Tongue (tissue), 2 donors: Measurements from ENCODE around the gene CFAP161. TPM values are rescaled to one million over a fixed set of nuclear protein-coding genes. Genes with fewer than 3 reads are reported as not detected.

Experiments
- DNase-seq: peaks from one replicate; pipeline ENCODE4 v3.0.0-alpha.2; 2015
- total RNA-seq: library from RNA; depleted of rRNA; stranded (reverse); fragments of >200 nt; gene quantifications from one replicate; pipeline ENCODE4 v1.2.3, GENCODE V29; 2014

CFAP161 gene
- total RNA-seq = 0.21 TPM

GRCh38 chr15:81133782-81134461 is at the start of gene CFAP161:
Gene CFAP161 (plus strand): TSS chr15:81134270. CDS start chr15:81134330, 60 bp downstream.
- peak; percentile 94 for DNase-seq

GRCh38 chr15:81084716-81085115 is 49.4 kb upstream of the CFAP161 start:
- no peak for DNase-seq

GRCh38 chr15:81085213-81085612 is 48.9 kb upstream of the CFAP161 start:
- DNase-seq = no peak

GRCh38 chr15:81085898-81086297 is 48.2 kb upstream of the CFAP161 start:
- DNase-seq = no peak

- no peak for DNase-seq
These were observed 47.0 kb upstream of the CFAP161 start for GRCh38 chr15:81087066-81087465.

- no peak for DNase-seq
These were observed 46.4 kb upstream of the CFAP161 start for GRCh38 chr15:81087694-81088093.

- DNase-seq = peak; percentile 22
These were observed 45.5 kb upstream of the CFAP161 start for GRCh38 chr15:81088470-81089013.

DNA sequence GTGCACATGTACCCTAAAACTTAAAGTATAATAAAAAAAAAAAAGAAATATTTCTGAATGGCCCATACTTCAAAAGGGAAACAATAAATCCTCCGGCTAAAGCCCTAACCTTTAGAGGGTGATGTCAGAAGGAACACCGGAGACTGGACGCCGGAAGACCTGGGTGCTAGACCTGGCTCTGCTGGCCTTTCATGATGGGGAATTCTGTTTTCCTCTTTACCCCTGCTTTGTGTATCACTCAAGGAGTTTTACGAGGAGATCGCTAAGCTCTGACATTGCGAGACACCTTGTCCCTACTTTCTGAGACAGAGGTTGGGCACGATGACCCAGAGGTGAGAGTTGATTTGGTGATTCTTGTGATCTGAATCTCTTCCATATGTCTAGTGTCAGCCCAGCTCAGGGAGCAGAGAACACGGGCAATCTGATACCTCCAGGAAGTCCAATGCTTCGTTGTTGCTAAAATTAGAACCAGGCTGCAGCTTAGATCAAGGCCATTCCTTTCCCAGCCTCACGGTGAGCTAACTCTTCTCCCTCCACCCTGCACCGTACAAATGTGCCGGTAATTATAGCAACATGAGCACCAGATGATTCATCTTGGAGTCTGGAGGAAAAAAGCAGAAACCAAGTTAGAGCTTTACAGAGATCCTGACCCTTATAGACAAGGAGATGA is 42.0 kb upstream of the CFAP161 start:
- peak; percentile 88 for DNase-seq

GRCh38 chr15:81092559-81092902 is 41.5 kb upstream of the CFAP161 start:
- peak; percentile 80 for DNase-seq

DNA sequence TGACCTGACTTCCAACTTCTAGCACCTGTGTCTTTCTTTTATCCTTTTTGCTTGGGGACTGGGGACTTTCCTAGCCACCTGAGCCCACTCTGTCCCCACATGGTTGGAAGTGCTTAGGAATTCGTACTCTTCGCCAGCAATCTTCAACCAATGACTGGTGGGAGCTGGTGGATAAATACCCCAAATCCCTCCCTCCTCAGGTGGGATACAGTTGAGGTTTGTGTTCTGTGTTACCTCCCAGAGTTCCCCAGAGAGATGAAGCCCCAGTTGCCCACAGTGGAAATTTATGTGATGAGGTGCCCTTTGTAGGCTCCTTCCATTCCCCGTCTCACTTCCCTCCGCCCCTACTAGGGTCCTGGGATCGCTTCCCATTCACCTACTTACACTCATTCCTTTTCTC is 40.1 kb upstream of the CFAP161 start:
- no peak for DNase-seq

- DNase-seq = no peak
These were observed 38.2 kb upstream of the CFAP161 start for GRCh38 chr15:81095690-81096365.

- no peak for DNase-seq
These were observed 37.7 kb upstream of the CFAP161 start for GRCh38 chr15:81096398-81096797.

- DNase-seq = peak; percentile 32
These were observed 36.8 kb upstream of the CFAP161 start for GRCh38 chr15:81097116-81097889.

GRCh38 chr15:81097890-81098280 is 36.2 kb upstream of the CFAP161 start:
- DNase-seq = peak; percentile 25

GRCh38 chr15:81098349-81098748 is 35.7 kb upstream of the CFAP161 start:
- DNase-seq = no peak

GRCh38 chr15:81098861-81099651 is 35.0 kb upstream of the CFAP161 start:
- no peak for DNase-seq

GRCh38 chr15:81101894-81102815 is 31.9 kb upstream of the CFAP161 start:
- no peak for DNase-seq

DNA sequence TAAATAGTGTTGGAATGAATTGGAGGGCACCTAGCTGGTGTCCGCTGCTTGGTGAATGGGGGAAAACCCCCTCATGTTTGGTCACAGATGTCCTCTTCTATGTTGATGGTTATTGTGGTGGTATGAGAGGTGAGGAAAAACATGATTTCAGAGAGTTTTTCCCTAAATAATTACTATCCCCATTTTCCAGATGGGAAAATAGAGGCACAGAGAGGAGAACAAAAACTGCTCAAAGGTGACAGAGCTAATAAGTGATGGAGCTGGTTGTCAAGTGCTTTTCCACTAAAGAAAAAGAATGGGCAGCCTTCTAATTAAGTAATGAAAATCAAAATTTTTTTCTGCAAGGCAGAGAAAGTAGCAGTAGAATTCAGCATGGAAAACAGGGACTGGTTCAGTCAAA is 30.2 kb upstream of the CFAP161 start:
- no peak for DNase-seq

DNA sequence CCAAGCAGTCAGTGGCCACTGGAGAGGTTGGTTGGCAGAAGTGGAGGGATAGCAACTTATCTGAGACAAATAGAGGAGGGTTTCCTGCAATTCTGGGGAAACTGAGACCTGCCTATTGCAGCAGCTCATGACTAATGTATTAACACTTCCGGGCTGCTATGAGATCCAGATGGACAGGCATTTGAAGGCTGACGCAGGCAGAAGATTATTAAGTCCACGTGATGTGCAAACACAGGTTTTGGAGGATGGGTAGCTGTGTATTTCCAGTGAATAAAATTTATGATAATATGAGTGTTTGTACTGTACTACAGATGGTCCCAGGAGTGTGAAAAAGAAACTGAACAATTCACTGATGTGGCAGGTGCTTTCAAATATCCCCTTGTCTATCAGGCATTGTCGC is 28.5 kb upstream of the CFAP161 start:
- no peak for DNase-seq

- peak; percentile 86 for DNase-seq
These were observed 27.5 kb upstream of the CFAP161 start for GRCh38 chr15:81106560-81106959.
